Activated CD8-positive, alpha-beta memory T cell treated with anti-CD3 and anti-CD28 coated beads for 36 hours (primary cell): ENCODE results near the gene ABCA1. TPM values are rescaled to one million over a fixed set of nuclear protein-coding genes. Genes with fewer than 3 reads are reported as not detected.

ENCODE experiments used
- CTCF ChIA-PET: fragments of 350-600 bp; sonication (Branson Sonifier 250); formaldehyde crosslinking; loops from one replicate; lab custom pipeline; 2021; ENCODE audit warnings: antibody characterized with exemption; lab: Charles Lee
- POLR2A ChIA-PET: fragments of 350-600 bp; sonication (Branson Sonifier 250); formaldehyde crosslinking; loops from one replicate; lab custom pipeline; 2021; ENCODE audit warnings: antibody characterized with exemption; lab: Charles Lee
- total RNA-seq, 2 experiments: library from RNA; stranded (reverse); gene quantifications; one replicate each; pipeline ENCODE4 v1.2.3, GENCODE V29; 2021

The ABCA1 gene
- total RNA-seq, 2 experiments from 2014 or later: 0.29 to 0.32 TPM

DNA sequence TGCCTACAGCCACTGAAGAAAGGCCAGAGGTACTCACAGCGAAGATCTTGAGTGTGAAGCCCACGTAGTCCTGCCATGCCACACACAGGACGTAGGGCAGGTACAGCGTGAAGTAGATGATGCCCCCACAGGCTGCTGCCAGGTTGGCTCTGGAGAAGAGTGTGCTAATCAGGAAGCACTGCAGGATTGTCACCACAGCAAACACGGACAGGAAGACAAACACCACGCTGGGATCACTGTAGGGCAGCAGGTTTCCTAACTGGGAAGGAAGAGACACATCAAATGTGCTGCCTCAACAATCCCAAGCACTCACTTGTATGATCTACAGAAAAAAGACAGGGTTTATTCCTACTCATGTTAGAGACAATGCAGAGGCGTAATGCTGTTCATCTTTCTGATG is 101.0 kb downstream of the ABCA1 start:
- ChIA-PET POLR2A (no interaction called here), CTCF (no interaction called here)

DNA sequence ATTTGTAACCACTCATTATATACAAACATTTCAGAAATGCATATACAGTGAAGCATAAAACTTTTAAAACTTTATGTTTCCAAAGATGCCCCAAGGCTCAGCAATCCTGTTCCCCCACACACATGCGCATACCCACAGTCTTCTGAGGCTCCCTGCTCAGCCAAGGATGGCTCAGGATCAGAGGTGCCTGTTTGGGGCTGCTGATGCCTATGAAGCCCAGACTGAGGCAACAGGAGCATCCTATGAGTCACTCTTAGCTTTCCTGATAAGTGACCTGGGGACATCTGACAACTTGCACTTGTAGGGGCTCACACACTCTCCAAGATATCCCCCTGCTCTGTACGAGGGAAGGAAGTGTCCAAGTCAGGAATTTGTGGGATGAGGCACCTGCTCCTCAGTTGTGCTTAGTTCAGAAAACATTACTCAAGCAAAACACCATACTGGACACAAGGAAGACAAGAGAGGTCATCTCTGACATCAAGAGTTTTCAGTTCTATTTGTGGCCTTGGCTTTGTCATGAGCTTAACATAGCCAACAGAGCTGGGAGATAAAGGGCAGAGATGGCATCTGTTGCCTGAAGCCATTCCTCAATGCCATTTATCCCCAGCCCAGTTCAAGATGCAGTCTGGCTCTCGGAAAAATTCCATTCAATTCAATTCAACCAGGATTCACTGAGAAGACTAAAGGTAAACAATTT is 101.7 kb downstream of the ABCA1 start:
- POLR2A ChIA-PET: no interaction called here
- CTCF ChIA-PET: no interaction called here

DNA sequence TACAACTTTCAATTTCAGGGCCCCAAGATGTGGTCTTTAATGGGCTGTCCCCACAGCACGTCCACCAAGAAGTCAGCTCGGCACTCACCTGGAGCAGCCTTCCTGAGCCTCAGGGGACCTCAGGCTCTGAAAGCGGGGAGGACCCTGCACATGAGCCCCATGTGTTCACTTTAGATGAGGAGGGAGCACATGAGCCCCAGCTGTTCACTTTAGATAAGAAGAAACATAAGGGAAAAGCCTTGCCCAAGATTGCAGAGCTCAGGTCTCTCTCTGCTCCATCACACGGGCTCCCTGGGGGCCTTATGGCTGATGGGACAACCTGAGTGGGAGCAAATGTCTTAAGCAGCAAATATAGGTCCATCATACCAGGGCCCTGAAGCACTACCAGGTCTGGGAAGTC is 107.6 kb downstream of the ABCA1 start:
- CTCF ChIA-PET: no interaction called here
- POLR2A ChIA-PET: no interaction called here

DNA sequence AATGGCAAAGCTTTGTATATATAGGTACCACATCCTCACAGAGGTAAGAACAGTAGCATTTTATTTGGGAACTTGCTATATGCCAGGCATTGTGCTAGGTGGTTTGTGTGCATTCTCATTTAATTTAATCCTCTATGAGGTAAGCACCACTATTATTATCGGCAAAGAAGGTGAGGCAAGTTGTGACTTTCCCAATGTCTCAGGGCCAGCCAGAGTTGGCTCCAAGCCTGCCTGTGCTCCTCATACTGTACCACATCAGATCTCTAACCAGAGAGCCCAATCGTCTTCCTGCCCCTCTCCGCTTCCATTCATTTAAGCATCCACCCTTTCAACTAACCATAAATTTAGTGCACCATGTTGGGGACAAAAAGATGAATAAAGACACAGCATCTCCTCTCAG is 108.9 kb downstream of the ABCA1 start:
- ChIA-PET POLR2A (no interaction called here), CTCF (no interaction called here)

DNA sequence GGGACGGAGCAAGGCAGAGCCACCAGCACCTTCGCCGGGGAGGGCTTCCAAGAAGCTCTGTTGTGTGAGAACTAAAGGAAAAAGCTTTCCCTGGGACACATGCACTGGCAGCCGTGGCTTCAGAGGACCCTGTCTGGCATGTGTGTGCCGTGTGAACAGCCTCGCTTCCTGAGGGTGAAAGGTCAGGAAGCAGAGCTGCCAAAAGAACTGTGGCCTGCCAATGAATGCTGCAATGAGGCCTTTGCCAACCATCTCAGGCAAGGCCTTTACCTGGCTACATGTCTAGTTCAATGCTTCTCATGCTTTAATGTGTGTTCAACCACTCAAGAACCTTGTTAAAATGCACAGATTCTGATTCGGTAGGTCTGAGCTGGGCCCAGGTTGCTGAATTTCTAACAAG is 110.5 kb downstream of the ABCA1 start:
- POLR2A ChIA-PET: interaction anchor here (0.5 kb wide), 1 partner anchor 129 kb away, joined by 4 read pairs; no protein-coding TSS in a partner anchor
- CTCF ChIA-PET: no interaction called here

DNA sequence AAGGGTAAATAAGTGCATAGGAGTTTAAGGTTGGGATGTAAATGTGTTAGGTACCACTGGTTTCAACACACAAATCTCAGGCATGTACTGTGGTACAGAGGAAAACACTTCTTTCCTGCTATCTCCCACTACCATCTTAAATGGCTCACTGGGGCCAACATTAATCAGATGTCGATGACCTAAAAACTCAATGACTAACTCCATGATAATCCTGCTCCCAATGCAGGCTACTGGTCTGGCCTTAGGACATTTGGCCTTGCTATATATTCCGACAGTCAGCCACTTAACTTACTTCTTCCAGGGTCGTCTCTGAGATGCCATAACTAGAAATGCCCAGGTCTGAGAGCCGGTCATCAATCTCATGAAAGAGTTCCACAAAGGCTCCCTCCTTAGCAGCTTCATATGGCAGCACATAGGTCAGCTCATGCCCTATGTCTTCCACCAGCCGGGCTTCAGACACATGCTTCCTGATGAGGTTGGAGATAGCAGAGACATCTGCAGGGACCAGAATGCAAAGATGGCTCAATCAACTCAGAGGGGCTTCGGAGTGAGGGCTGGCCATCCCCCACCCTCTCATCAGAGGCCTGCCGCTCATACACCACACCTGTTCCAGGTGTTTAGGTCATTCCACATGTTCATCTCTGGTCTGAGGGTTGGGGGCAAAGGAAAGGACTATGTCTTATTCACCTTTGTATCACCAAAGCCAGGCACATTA is 111.9 kb downstream of the ABCA1 start:
- ChIA-PET POLR2A (no interaction called here), CTCF (interaction anchor here (0.5 kb wide), 1 partner anchor 91 kb away, joined by 4 read pairs; no protein-coding TSS in a partner anchor)

DNA sequence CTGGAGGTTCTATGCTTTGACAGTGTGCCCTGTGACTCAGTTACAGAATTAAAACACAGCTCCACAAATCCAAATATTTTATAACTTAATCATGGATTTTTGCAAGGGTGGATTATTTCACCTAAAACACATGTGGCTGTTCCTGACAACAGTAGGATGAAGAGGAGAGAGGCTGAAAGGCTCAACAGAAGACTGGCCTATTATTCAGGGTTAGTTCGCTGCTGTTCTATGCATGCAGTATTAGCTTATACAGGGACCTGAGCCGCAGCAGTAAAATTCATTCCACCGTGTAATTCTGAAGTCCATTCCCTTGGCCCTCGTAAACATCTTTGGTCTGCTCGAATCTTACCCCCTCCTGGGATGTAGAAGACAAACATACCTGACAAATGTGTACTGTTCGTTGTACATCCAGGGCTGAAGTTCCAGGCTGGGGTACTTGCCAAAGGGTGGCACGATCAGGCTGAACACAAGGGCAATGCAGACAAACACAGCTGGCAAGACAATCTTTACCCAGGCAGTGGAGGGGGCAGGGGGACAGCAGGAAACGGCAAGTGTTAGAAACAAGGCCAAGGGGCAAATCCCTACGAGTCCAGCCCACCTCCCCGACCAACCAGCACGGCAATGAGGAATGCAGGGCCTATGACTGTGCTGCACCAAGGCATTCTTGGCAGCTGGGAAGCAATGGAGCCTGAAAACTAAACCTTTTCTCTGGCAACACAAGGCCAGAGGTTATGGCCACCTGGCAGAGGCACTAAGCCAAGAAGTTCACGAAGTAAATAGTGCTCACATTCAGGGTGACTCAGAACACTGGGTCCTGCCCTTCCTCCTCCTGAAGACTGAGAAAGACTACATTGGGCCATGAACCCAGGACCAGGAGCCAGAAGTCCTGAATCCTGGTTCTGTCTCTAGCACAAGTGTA is 117.3 kb downstream of the ABCA1 start:
- ChIA-PET POLR2A (interaction anchor here (0.6 kb wide), 1 partner anchor 28 kb away, joined by 4 read pairs; no protein-coding TSS in a partner anchor), CTCF (no interaction called here)

DNA sequence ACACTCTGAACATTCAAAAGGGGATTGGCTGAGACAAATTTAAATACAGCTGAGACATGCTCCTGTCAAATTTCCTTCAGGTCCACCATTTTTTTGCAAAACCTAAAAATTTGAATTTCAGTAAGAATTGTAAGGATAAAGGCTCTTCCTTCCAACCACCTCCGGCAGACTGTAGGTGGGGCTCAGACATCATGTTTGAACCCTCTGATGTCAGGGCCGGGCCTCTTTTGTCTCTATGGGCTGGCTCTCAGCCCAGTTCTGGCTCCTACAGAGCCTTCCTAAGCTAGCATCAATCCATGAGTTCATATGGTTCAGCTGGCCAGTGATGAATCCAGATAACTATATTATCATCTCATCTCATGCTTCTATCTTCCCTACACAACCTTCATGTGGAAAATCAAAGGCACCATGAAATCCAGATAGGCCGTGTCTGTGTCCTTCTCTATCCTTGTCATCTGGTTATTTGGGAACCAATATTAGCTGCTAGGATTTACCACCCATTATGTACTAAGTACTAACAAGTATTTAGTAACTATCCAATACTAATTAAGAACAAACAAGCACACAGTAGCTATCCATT is 119.8 kb downstream of the ABCA1 start:
- CTCF ChIA-PET: interaction anchor here (0.5 to 1.3 kb wide), 2 partner anchors 84 to 243 kb away, joined by 3 read pairs; no protein-coding TSS in a partner anchor
- POLR2A ChIA-PET: no interaction called here

DNA sequence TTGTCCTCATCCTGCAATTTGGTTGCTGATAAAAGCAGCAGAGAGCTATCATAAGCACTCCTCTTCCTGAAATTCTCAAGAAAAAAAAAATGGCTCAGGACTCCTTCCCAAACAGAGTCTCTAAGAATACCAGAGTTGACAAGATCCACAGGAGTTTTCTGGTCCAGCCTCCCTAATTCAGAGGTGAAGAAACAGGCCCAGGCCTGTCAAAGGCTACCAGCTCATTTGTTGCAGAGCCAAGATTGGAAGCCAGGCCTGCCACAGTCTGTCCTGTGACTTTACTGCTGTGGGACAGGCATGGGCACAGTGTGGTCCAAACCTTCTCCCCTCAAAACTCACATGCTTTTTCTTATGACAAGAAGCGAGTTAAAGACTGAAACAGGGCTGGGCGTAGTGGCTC is 122.5 kb downstream of the ABCA1 start:
- ChIA-PET POLR2A (no interaction called here), CTCF (no interaction called here)

DNA sequence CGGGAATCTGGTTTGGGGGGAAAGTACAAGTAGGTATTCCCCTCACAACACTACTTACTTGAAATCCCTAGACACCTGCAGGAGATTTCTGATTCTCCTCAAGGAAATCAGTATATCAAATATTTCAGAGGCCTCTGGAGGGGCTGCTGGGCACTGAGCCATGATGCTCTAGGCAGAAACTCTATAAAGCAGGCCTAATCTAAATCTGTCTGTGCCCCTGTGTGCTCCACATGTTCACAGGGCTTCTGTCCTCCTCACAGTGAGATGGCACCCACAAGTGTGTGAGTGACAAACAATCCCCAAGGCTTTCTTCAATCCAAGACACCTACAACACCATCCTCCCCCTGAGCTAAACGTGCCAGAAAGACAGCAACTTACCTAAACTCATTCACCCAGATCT is 125.0 kb downstream of the ABCA1 start:
- ChIA-PET CTCF (no interaction called here), POLR2A (no interaction called here)

DNA sequence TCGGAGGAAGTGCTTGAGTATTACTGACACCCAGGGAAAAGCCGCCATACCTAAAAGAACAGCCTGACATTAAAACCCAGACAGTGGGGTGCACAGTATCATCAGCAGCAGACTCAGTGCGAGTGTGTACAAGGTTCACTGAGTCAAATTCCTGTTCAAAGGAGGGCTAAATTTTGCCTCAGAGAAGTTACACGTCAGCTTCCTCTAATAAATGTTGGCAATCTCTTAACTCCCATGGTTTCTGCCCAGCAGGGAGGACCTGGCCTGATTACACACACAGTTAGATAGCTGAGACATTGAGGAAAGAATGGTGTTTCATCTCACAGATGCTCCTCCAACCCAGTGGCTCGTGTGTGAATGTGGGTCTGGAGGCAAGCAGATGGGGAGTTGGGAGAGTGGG is 125.8 kb downstream of the ABCA1 start:
- ChIA-PET CTCF (interaction anchor here (0.7 kb wide), 1 partner anchor 12 kb away, joined by 3 read pairs; no protein-coding TSS in a partner anchor), POLR2A (no interaction called here)

DNA sequence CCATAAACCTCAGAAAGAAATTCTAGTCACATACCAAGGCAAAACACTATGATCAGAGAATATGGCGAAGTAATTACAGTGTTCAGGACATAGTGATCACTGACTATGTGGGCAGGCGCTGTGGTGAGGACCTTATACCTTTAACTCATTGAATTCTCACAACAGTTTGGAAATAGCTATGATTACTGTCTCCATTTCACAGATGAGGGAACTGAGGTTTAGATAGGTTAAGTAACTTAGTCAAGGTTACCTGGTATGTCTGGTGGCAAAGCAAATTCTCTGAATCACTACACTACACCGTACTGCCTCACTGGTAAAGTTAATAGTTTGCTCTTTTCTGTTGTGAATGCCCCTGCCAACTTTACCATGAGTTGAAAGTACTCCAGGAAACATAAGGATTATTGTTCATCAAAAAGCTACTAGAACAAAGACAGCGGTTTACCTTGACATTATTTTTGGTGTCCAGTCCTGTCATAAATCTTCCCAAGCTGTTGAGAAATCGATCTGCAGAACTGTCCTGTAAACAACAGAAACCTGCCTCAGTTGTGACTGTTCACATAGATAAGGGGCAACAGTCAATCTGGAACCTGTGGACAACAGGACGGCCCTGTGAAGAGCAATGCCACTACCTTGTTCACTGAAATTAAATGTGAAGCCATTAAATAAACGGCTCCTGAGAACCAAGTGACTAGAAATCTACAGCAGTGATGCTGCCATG is 127.7 kb downstream of the ABCA1 start:
- ChIA-PET CTCF (no interaction called here), POLR2A (no interaction called here)

DNA sequence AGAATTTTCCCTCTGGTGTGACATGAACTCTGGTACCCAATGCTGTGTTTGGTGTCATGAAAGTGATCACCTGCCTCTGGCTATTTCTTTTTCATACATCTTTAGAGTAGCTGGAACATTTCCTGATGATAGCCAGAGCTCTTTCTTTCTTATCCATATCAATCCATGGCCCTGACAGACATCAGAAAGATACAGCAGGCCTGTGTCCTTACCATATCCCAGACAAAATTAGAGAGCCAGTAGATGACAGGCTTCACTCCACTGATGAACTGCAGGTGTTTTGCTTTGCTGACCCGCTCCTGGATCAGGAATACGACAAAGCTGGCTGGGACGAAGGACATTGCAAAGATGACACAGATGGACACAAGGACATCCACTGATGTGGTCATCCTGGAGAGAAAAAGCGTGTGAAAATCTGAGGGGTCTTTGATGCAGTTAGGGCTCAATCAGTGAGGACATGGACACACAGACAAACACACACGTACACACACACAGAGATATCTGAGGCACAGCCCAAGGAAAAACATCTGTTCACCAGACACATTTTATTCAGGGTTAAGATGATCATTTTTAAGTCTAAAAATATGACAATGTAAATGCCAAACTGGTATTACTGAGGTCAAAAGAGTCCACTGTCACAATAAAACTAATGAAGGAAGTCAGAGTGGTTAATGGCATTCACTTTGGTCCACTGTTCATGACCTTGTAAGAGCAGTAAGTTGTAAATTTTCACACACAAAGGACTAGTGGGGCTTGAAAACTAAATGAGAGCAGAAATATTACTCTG is 129.6 kb downstream of the ABCA1 start:
- POLR2A ChIA-PET: no interaction called here
- CTCF ChIA-PET: no interaction called here

DNA sequence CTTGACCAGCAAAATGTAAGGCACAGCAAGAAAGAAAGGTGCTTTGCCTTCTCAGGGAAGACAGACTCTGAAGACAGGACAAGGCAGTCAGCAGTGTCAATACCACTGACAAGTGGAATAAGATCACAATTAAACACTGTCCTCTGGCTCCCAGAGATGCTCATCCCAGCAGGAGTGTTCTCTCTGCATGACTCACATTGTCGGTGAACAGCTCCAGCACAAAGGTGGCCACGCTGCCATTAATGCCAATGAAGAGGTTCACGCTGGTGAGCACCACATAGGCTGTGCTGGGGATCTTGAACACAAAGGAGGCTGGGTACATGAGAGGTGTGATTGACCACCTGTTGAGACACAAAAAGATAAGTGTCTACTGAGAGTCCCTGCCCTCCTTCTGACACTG is 132.1 kb downstream of the ABCA1 start:
- ChIA-PET CTCF (no interaction called here), POLR2A (no interaction called here)

DNA sequence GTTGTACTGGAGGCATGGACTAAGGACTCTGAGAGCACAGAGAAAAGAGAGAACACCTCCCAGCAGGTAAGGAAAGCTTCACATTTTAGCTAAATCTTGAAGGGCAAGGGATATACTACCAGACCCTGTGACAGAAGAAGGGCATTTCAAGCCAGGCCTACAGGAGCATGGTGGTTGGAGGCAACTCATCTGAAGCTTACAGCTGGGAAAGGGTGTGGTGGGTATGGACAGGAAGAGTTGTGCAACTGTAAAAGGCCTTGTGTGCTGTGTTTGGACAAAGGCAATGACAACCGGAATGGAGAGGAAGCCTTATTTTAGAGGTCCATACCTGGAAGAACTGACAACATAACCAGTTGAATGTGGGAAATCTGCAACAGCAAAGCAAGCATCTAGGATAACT is 132.9 kb downstream of the ABCA1 start:
- ChIA-PET POLR2A (no interaction called here), CTCF (interaction anchor here (1.1 kb wide), 1 partner anchor 361 kb away, joined by 3 read pairs; no protein-coding TSS in a partner anchor)

DNA sequence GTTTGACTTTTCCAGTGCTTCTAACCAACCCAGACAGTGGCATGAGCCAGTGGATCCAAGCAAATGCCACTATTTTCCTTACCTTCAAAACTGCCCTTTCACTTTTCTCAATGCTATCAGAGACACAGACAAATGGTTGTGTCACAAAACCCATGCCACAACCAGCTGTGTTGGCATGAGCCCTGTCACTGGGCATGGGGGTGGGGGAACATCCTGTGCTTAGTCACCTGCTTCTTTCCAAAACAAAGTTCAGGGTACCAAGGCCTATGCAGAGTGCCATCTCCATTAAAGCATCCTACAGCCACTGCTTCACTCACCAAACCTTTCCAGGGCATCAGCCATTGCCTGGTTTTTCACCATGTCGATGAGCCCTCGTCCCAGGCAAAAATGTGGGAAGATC is 133.9 kb downstream of the ABCA1 start:
- ChIA-PET POLR2A (no interaction called here), CTCF (interaction anchor here (1.1 kb wide), 1 partner anchor 362 kb away, joined by 3 read pairs; no protein-coding TSS in a partner anchor)

DNA sequence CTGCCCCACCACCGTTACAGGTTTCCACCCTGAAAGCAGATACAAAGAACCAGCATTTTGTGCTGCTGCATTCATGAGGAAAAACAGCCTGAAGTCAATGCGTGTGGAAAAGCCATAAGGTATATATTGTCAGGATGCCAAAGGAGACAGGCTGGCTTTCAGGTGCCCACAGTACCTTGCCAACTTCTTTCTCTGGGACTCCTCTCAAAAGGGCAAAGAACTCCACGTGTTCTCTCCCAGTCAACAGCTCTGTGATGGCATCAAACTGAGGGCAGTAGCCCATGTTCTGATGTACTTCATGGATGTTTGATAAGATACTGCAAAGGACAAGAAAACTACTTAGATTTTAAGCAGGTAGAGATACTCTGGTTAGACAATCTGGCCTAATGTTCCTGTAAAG is 139.7 kb downstream of the ABCA1 start:
- CTCF ChIA-PET: no interaction called here
- POLR2A ChIA-PET: interaction anchor here (0.6 kb wide), 1 partner anchor 267 kb away, joined by 3 read pairs; no protein-coding TSS in a partner anchor
